K562 (cell line): Measurements from ENCODE around the gene PLAAT3. TPM values are rescaled to one million over a fixed set of nuclear protein-coding genes. Genes with fewer than 3 reads are reported as not detected.

Experiments
- CHAMP1 ChIP-seq: fragments of 450-650 bp; IDR thresholded peaks from 2 replicates; pipeline ENCODE4 v1.6.1; 2016; ENCODE audit warnings: mild to moderate bottlenecking
- CHD2 ChIP-seq: IDR thresholded peaks from 2 replicates; pipeline ENCODE4 v1.6.1; 2011; ENCODE audit warnings: low read depth, low read length
- CREB3L1 ChIP-seq: fragments of 450-650 bp; IDR thresholded peaks from 2 replicates; pipeline ENCODE4 v1.6.1; 2014; ENCODE audit warnings: low read depth, mild to moderate bottlenecking, moderate library complexity, borderline replicate concordance
- EP400 ChIP-seq: fragments of 450-650 bp; IDR thresholded peaks from 2 replicates; pipeline ENCODE4 v1.6.1; 2017; ENCODE audit warnings: antibody characterized with exemption, mild to moderate bottlenecking, moderate library complexity
- KDM4B ChIP-seq, 2 experiments: fragments of 450-650 bp in 1 of 2; sonication (generic) in 1 of 2; IDR thresholded peaks; 2 replicates each; pipeline ENCODE4 v1.6.1; 2016 to 2017; ENCODE audit warnings: borderline replicate concordance in 2 of 2, antibody characterized with exemption in 1 of 2, low read depth in 1 of 2, mild to moderate bottlenecking in 1 of 2
- MNT ChIP-seq, 2 experiments: fragments of 450-650 bp; conservative IDR thresholded peaks; 2 replicates each; pipeline ENCODE4 v1.6.1; 2017; ENCODE audit warnings: mild to moderate bottlenecking in 2 of 2, moderate library complexity in 2 of 2
- MTF1 ChIP-seq: fragments of 250-450 bp; sonication (Bioruptor Pico); IDR thresholded peaks from 2 replicates; pipeline ENCODE4 v1.9.0; 2021; ENCODE audit warnings: moderate library complexity, mild to moderate bottlenecking, inconsistent platforms, borderline replicate concordance
- SAFB ChIP-seq: fragments of 200-400 bp; formaldehyde crosslinking; IDR thresholded peaks from 2 replicates; pipeline ENCODE4 v1.6.1; 2017; ENCODE audit warnings: low read depth, low read length, borderline replicate concordance
- SAFB2 ChIP-seq: fragments of 200-400 bp; formaldehyde crosslinking; IDR thresholded peaks from 2 replicates; pipeline ENCODE4 v1.6.1; 2018; ENCODE audit warnings: borderline replicate concordance, low read length, low read depth, moderate library complexity; ENCODE audit not compliant: severe bottlenecking
- SRSF9 ChIP-seq: fragments of 200-400 bp; formaldehyde crosslinking; IDR thresholded peaks from 2 replicates; pipeline ENCODE4 v1.6.1; 2017; ENCODE audit warnings: low read depth, low read length, borderline replicate concordance
- TAF15 ChIP-seq: fragments of 200-400 bp; formaldehyde crosslinking; IDR thresholded peaks from 2 replicates; pipeline ENCODE4 v1.6.1; 2017; ENCODE audit warnings: mild to moderate bottlenecking, low read depth, low read length, moderate library complexity
- USF1 ChIP-seq: sonication (generic); formaldehyde crosslinking; IDR thresholded peaks from 2 replicates; pipeline ENCODE4 v1.9.0; 2022; ENCODE audit warnings: mild to moderate bottlenecking, missing genetic modification reagents
- ZNF324 ChIP-seq: fragments of 250-450 bp; sonication (Bioruptor Pico); IDR thresholded peaks from 2 replicates; pipeline ENCODE4 v1.4.0; 2020; ENCODE audit warnings: mild to moderate bottlenecking
- ZNF449 ChIP-seq: fragments of 250-450 bp; sonication (Bioruptor Pico); IDR thresholded peaks from 2 replicates; pipeline ENCODE4 v1.8.0; 2022; ENCODE audit warnings: moderate library complexity, mild to moderate bottlenecking, inconsistent platforms
- ZNF696 ChIP-seq: fragments of 250-450 bp; sonication (Bioruptor Pico); conservative IDR thresholded peaks from 2 replicates; pipeline ENCODE4 v1.4.0; 2020; ENCODE audit warnings: mild to moderate bottlenecking, moderate library complexity
- polyA plus RNA-seq, 8 experiments: library from polyadenylated mRNA; depleted of rRNA in 4 of 8; stranded (reverse) in 5 of 8; unstranded in 3 of 8; fragments of >200 nt; fragmentation: Nextera tagmentation in 2 of 8; fragmentation: Illumina TruSeq in 1 of 8; extraction: Ambion mirVana in 2 of 8; extraction: Trizol in 1 of 8; gene quantifications; 2 replicates each; pipeline versions ENCODE4 v1.2.1 to v1.2.3, GENCODE V29; 2011 to 2014; ENCODE audit warnings: inconsistent platforms in 1 of 8, missing spikeins in 1 of 8
- total RNA-seq, 7 experiments: library from RNA; depleted of rRNA in 6 of 7; stranded (reverse); fragments of >200 nt in 6 of 7; fragmentation: Illumina TruSeq in 2 of 7; extraction: Trizol in 2 of 7; gene quantifications; 2 replicates each; pipeline versions ENCODE4 v1.2.1 to v1.2.3, GENCODE V29; 2011 to 2021; ENCODE audit warnings: low replicate concordance in 1 of 7

The PLAAT3 gene
- total and polyA plus RNA-seq, 9 of the 15 experiments (the other 6 are each of a cell fraction or from before 2014, with no cell fraction given) = 0.80 to 2.7 (median 1.4) TPM

- TF ChIP-seq EP400 (0 out of 2 replicates have a peak, but pooled peaks have one; percentile 26), CHD2 (no peak), ZNF449 (no peak), SAFB (no peak), MTF1 (CRISPR knock-in tag) (no peak), MNT (conservative IDR thresholded peaks at IDR 0.05) (peak; percentile 67 to 86), SAFB2 (no peak), CHAMP1 (no peak), TAF15 (no peak), KDM4B (IDR thresholded peaks at IDR 0.05; ENCODE audit: borderline replicate concordance in 2 of 2, low read depth in 1 of 2) (no peak), USF1 (peak; percentile 94), ZNF324 (CRISPR knock-in tag) (no peak), CREB3L1 (0 out of 2 replicates have a peak, but pooled peaks have one; percentile 33), ZNF696 (no peak), SRSF9 (no peak)
Measured at GRCh38 chr11:63573881-63574855, 40.1 kb downstream of the PLAAT3 start (continued).
